A549 (cell line): ENCODE results near the gene MEF2B. TPM values are rescaled to one million over a fixed set of nuclear protein-coding genes. Genes with fewer than 3 reads are reported as not detected.

Experiments
- ATAC-seq, 2 experiments: fragments of 200-7000 bp in 1 of 2; fragments of >200 bp in 1 of 2; cut with Nextera tagmentation in 1 of 2; cut with Tn5 transposase in 1 of 2; 3 replicates each; pipeline versions ENCODE4 v1.8.0 to v1.9.1; 2018 to 2020; ENCODE audit warnings: mild to moderate bottlenecking in 1 of 2, moderate library complexity in 1 of 2
- CTCF ChIA-PET: fragments of 300-600 bp; sonication (Branson Sonifier 250); formaldehyde crosslinking; extraction: SDS; loops from one replicate; lab custom pipeline; 2021; ENCODE audit warnings: antibody characterized with exemption, inconsistent platforms; lab: Yijun Ruan, JAX
- POLR2A ChIA-PET: fragments of 350-600 bp; formaldehyde crosslinking; extraction: SDS; loops from one replicate; lab custom pipeline; 2021; ENCODE audit warnings: antibody characterized with exemption, inconsistent platforms; lab: Yijun Ruan, JAX
- DNase-seq, 2 experiments: peaks; one replicate each; pipeline versions ENCODE4 v3.0.0 to v3.0.0-alpha.2; 2011 to 2016; ENCODE audit warnings: low read depth in 1 of 2, low spot score in 1 of 2
- FAIRE-seq: peaks from 2 replicates; lab custom pipeline; 2011; peaks lifted over from hg19 to GRCh38; lab: Jason Lieb, UNC
- H3K27ac ChIP-seq, 2 experiments: fragments of >200 bp; sonication (Bioruptor Twin); formaldehyde crosslinking; 3 replicates each; pipeline ENCODE4 v1.5.1; 2016 to 2017
- H3K4me1 ChIP-seq: fragments of >200 bp; sonication (Bioruptor Twin); formaldehyde crosslinking; 3 replicates; pipeline ENCODE4 v1.6.1; 2016
- H3K4me2 ChIP-seq: fragments of >200 bp; sonication (Bioruptor Twin); formaldehyde crosslinking; 3 replicates; pipeline ENCODE4 v1.6.1; 2016
- H3K4me3 ChIP-seq: fragments of >200 bp; sonication (Bioruptor Twin); formaldehyde crosslinking; 3 replicates; pipeline ENCODE4 v1.5.1; 2016
- H3K9me3 ChIP-seq: fragments of >200 bp; sonication (Bioruptor Twin); formaldehyde crosslinking; 3 replicates; pipeline ENCODE4 v1.6.1; 2016
- BHLHE40 ChIP-seq: IDR thresholded peaks from 2 replicates; pipeline ENCODE4 v1.6.1; 2012; ENCODE audit warnings: low read depth, low read length, inconsistent platforms
- CBX2 ChIP-seq: fragments of 200-600 bp; sonication (generic); IDR thresholded peaks from 2 replicates; pipeline ENCODE4 v1.6.1; 2016; ENCODE audit warnings: low read depth, mild to moderate bottlenecking, borderline replicate concordance
- CHD4 ChIP-seq: fragments of 200-600 bp; sonication (generic); IDR thresholded peaks from 2 replicates; pipeline ENCODE4 v1.6.1; 2016; ENCODE audit warnings: antibody characterized with exemption, mild to moderate bottlenecking, borderline replicate concordance
- EHMT2 ChIP-seq: fragments of 200-600 bp; sonication (generic); IDR thresholded peaks from 2 replicates; pipeline ENCODE4 v1.6.1; 2016; ENCODE audit warnings: antibody characterized with exemption, low read depth, mild to moderate bottlenecking, moderate library complexity
- EP300 ChIP-seq, 2 experiments: fragments of >200 bp; sonication (Bioruptor Twin); formaldehyde crosslinking; IDR thresholded peaks; 2 replicates in 1 of 2; 3 replicates in 1 of 2; pipeline ENCODE4 v1.6.1; 2016 to 2017
- ESRRA ChIP-seq: fragments of 150-350 bp; IDR thresholded peaks from 2 replicates; pipeline ENCODE4 v1.6.1; 2014; ENCODE audit warnings: mild to moderate bottlenecking, low read length, borderline replicate concordance
- FOSB ChIP-seq: fragments of 250-450 bp; sonication (Bioruptor Pico); IDR thresholded peaks from 2 replicates; pipeline ENCODE4 v1.5.0; 2020; ENCODE audit warnings: mild to moderate bottlenecking, moderate library complexity
- FOSL2 ChIP-seq, 2 experiments: fragments of 450-650 bp in 1 of 2; fragments of >200 bp in 1 of 2; sonication (Bioruptor Twin) in 1 of 2; formaldehyde crosslinking; IDR thresholded peaks; 2 replicates each; pipeline versions ENCODE4 v1.5.0 to v1.6.1; 2016 to 2020; ENCODE audit warnings: mild to moderate bottlenecking in 1 of 2, moderate library complexity in 1 of 2
- HOXB13 ChIP-seq: fragments of 250-450 bp; sonication (Bioruptor Pico); IDR thresholded peaks from 2 replicates; pipeline ENCODE4 v1.5.0; 2020; ENCODE audit warnings: low read depth, mild to moderate bottlenecking, moderate library complexity
- JUNB ChIP-seq: fragments of >200 bp; sonication (Bioruptor Twin); formaldehyde crosslinking; IDR thresholded peaks from 2 replicates; pipeline ENCODE4 v1.6.1; 2016
- MYC ChIP-seq: IDR thresholded peaks from 2 replicates; pipeline ENCODE4 v1.6.1; 2012; ENCODE audit warnings: mild to moderate bottlenecking, inconsistent platforms, low read length, improper control_type of control experiment, borderline replicate concordance
- NPAS2 ChIP-seq: fragments of 250-450 bp; sonication (Bioruptor Pico); IDR thresholded peaks from 2 replicates; pipeline ENCODE4 v1.8.0; 2022; ENCODE audit warnings: mild to moderate bottlenecking, moderate library complexity, borderline replicate concordance
- PHF8 ChIP-seq: fragments of 200-600 bp; sonication (generic); IDR thresholded peaks from 2 replicates; pipeline ENCODE4 v1.6.1; 2016; ENCODE audit warnings: low read depth, mild to moderate bottlenecking, antibody characterized with exemption, moderate library complexity, borderline replicate concordance
- TFCP2L1 ChIP-seq: fragments of 250-450 bp; sonication (Bioruptor Pico); IDR thresholded peaks from 2 replicates; pipeline ENCODE4 v1.5.0; 2021; ENCODE audit warnings: mild to moderate bottlenecking
- ZSCAN20 ChIP-seq: fragments of 250-450 bp; sonication (Bioruptor Pico); IDR thresholded peaks from 2 replicates; pipeline ENCODE4 v1.8.0; 2022; ENCODE audit warnings: mild to moderate bottlenecking, moderate library complexity
- WGBS: methylation state at CpG from one replicate; pipeline ENCODE4 v1.1.6; 2017; ENCODE audit errors: missing lambda C conversion rate; 5-methylcytosine and 5-hydroxymethylcytosine counted together
- polyA plus RNA-seq, 4 experiments: library from polyadenylated mRNA; depleted of rRNA in 3 of 4; stranded (reverse); fragments of >200 nt; fragmentation: RNase III in 1 of 4; extraction: RNeasy Plus Mini Kit Qiagen cat#74134 plus additional on column Dnase treatment in 1 of 4; gene quantifications; 2 replicates in 3 of 4; 3 replicates in 1 of 4; pipeline ENCODE4 v1.2.3, GENCODE V29; 2011 to 2017
- TF ChIP-seq, protein P1 (sequence below): IDR thresholded peaks from 2 replicates; pipeline ENCODE4 v1.6.1; 2012
- TF ChIP-seq, protein P2 (sequence below): fragments of 450-650 bp; IDR thresholded peaks from 2 replicates; pipeline ENCODE4 v1.6.1; 2014; ENCODE audit warnings: antibody characterized with exemption
- TF ChIP-seq, protein P3 (sequence below): fragments of >200 bp; sonication (Bioruptor Twin); formaldehyde crosslinking; IDR thresholded peaks from 3 replicates; pipeline ENCODE4 v1.6.1; 2016

MEF2B gene
- polyA plus RNA-seq, 2 of the 4 experiments (the other 2 are of a cell fraction): 0.10 to 0.13 TPM

DNA sequence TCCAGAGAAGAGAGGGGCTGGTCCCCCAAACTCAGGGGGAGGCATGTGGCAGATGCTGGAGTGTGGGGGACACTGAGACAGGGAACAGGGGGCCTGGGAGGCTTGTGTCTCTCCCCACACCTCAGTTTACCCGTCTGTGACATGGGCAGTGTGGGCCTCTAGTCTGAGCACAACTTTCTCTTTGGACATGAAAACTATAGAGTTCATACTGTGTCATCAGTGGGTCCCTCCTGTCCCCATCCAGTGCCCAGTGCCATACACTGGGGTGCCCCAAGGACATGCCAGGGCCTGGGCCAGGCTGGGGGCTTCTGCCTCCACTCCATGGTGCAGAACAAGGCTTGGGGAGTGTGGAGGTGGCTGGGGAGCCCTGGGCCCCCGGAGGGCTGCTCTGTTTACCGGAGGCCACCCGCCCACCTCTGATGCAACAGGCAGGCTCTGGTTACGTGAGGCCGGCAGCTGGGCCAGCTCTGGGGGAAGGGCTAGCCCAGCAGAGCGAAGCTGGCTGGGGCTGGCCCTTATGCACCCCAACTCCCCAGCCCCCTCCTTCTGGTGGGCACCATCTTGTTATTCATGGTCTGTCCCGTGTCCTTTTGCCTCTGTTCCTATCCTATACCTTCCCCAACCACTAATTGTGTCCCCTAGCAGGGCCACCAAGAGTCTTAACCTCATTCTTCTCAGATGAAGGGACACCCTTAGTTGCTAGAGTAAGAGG, 1.9 kb upstream of the MEF2B start:
- H3K4me1 ChIP-seq: peaks cover 5% of the 10 kb centered on the region; the same call in 1 of the 3 replicates
- no peak for FAIRE-seq
- no peak overlapping the region for H3K4me3 ChIP-seq
- no peak for ATAC-seq
- no peak for TF ChIP-seq EP300 (IDR thresholded peaks at IDR 0.05)
- TF ChIP-seq ZSCAN20 (CRISPR knock-in tag): no peak
- no peak for TF ChIP-seq MYC
- no peaks in the 10 kb centered on the region for H3K9me3 ChIP-seq
- H3K4me2 ChIP-seq: no peak overlapping the region
- no peak for DNase-seq
- POLR2A ChIA-PET: no interaction called here
- H3K27ac ChIP-seq: peak overlapping the region in 1 of 2 experiments; percentile 73; a peak in 4 of 6 replicates
- CTCF ChIA-PET: no interaction called here
- 65% methylated on average over 6 of the region's 8 CpGs for WGBS

DNA sequence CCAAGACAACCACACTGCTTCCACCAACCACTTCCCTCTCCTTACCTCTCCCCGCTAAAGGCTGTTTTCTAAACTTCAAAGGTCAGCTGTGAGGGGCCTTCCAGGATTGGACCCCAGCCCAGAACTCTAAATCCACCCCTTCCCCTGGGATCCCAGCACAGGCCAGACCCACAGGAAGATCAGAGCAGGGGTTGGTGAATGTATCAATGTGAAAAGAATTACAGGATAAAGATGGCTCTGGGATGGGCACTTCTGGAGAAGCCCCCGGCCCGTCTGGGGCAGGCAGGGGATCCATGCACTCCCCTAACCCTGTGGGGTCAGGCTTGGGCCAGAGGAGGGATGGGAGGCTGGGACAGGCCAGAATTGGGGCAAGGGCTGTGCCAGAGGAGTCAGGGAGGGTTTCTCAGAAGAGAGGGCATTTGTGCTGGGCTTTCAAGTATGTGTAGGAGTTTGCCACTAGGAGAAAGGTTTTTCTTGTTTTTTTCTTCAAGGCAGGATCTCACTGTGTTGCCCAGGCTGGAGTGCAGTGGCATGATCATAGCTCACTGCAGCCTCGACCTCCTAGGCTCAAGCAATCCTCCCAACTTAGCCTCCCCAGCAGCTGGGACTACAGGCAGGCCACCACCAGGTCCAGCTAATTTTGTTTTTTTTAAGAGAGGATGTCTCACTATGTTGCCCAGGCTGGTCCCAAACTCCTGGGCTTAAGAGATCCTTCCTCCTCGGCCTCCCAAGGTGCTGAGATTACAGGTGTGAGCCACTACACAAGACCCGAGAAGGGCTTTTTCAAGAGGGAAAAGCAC, 1.0 kb upstream of the MEF2B start:
- POLR2A ChIA-PET: no interaction called here
- TF ChIP-seq BHLHE40: no peak
- TF ChIP-seq CBX2: no peak
- TF ChIP-seq EHMT2: no peak
- TF ChIP-seq JUNB: no peak
- TF ChIP-seq FOSL2 (IDR thresholded peaks at IDR 0.05): no peak
- TF ChIP-seq FOSL2 (CRISPR knock-in tag; IDR thresholded peaks at IDR 0.05): no peak
- no peak for TF ChIP-seq ESRRA
- no peak for TF ChIP-seq FOSB (CRISPR knock-in tag)
- TF ChIP-seq HOXB13 (CRISPR knock-in tag): no peak
- TF ChIP-seq, protein P1, sequence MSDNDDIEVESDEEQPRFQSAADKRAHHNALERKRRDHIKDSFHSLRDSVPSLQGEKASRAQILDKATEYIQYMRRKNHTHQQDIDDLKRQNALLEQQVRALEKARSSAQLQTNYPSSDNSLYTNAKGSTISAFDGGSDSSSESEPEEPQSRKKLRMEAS: no peak
- TF ChIP-seq, protein P2, sequence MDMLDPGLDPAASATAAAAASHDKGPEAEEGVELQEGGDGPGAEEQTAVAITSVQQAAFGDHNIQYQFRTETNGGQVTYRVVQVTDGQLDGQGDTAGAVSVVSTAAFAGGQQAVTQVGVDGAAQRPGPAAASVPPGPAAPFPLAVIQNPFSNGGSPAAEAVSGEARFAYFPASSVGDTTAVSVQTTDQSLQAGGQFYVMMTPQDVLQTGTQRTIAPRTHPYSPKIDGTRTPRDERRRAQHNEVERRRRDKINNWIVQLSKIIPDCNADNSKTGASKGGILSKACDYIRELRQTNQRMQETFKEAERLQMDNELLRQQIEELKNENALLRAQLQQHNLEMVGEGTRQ: no peak
- no peak for TF ChIP-seq CHD4
- TF ChIP-seq PHF8: no peak
- TF ChIP-seq, protein P3, sequence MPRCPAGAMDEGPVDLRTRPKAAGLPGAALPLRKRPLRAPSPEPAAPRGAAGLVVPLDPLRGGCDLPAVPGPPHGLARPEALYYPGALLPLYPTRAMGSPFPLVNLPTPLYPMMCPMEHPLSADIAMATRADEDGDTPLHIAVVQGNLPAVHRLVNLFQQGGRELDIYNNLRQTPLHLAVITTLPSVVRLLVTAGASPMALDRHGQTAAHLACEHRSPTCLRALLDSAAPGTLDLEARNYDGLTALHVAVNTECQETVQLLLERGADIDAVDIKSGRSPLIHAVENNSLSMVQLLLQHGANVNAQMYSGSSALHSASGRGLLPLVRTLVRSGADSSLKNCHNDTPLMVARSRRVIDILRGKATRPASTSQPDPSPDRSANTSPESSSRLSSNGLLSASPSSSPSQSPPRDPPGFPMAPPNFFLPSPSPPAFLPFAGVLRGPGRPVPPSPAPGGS: no peak
- TF ChIP-seq TFCP2L1 (CRISPR knock-in tag): no peak
- TF ChIP-seq NPAS2: no peak
- TF ChIP-seq, all 56 proteins: peak for 0
- ATAC-seq: no peak
- Histone ChIP-seq H3K9me3 (no peaks in the 10 kb centered on the region), H3K4me2 (no peak overlapping the region), H3K4me1 (peaks cover 5% of the 10 kb centered on the region; the same call in 1 of the 3 replicates), H3K4me3 (no peak overlapping the region), H3K27ac (no peak overlapping the region; a peak in 1 of 6 replicates)
- no peak for FAIRE-seq
- no peak for DNase-seq
- CTCF ChIA-PET: no interaction called here
- 97% methylated on average over 5 of the region's 6 CpGs for WGBS
